ENCODE results near the gene TAS1R3. TPM values are rescaled to one million over a fixed set of nuclear protein-coding genes. Genes with fewer than 3 reads are reported as not detected.

The TAS1R3 gene
- total and polyA plus RNA-seq, 2 of the 4 experiments (the other 2 are of a cell fraction), result under 0.01 to 0.05 TPM

DNA sequence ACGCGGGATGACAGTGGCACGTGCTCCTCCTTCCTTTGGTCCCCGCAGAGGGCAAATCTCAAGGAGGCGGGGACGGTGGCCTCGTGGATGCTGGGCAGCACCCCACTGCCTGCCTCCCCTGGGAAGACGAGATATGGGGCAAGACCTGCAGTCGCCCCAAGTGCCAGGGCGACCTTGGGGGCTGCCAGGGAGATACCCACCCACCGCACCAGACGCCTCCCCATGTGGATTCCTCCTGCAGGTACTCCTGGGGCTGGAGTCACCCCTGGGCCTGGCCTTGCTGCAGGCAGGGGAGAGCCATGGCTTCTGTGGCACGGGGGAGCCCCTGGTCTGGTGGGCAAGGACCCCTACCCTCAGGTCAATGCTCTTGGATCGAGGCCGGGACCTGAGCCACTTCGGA is 49.8 kb downstream of the TAS1R3 start:
- Histone ChIP-seq H3K4me1 (ENCODE audit: control insufficient read depth, insufficient read depth, low read length) (peaks cover 2% of the 10 kb centered on the region; the same call in 1 of the 2 replicates), H4K20me1 (ENCODE audit: insufficient read depth, low read length) (peaks cover 11% of the 10 kb centered on the region), H3K4me2 (ENCODE audit: low read depth, low read length) (no peak overlapping the region), H3K79me1 (ENCODE audit: low read depth in 1 of 2, low read length in 2 of 2) (peaks cover 7 to 32% of the 10 kb centered on the region in 2 experiments), H3K56ac (ENCODE audit: extremely low read depth, insufficient read depth, low read length) (no peak overlapping the region), H2BK5ac (ENCODE audit: low read depth, low read length, poor library complexity, severe bottlenecking) (no peak overlapping the region), H4K8ac (ENCODE audit: low read depth in 2 of 2, low read length in 2 of 2) (no peak overlapping the region), H3K23ac (ENCODE audit: low read depth, low read length) (no peak overlapping the region), H2AFZ (replicated peaks; ENCODE audit: low read length, poor library complexity) (no peak overlapping the region), H3K9ac (ENCODE audit: low read depth, low read length) (no peak overlapping the region), H2BK15ac (ENCODE audit: low read depth, low read length) (no peak overlapping the region), H3K36me3 (ENCODE audit: control insufficient read depth, insufficient read depth, low read length) (peaks cover 14% of the 10 kb centered on the region), H2BK20ac (ENCODE audit: low read depth, low read length) (no peak overlapping the region), H4K5ac (ENCODE audit: low read depth, low read length) (no peak overlapping the region), H2BK120ac (ENCODE audit: low read depth, low read length) (no peak overlapping the region), H3K4ac (ENCODE audit: low read depth, low read length) (no peak overlapping the region), H2AK9ac (replicated peaks; ENCODE audit: low read depth, low read length, poor library complexity) (no peak overlapping the region), H4K91ac (ENCODE audit: insufficient read depth, low read depth, low read length) (no peak overlapping the region), H3K14ac (replicated peaks; ENCODE audit: low read depth, low read length) (no peak overlapping the region), H3K9me1 (ENCODE audit: insufficient read depth, low read length) (peaks cover 4% of the 10 kb centered on the region; the same call in 1 of the 2 replicates), H3K27me3 (ENCODE audit: control insufficient read depth, insufficient read depth, low read length) (no peaks in the 10 kb centered on the region), H3K9me3 (ENCODE audit: control insufficient read depth, insufficient read depth, low read length) (no peaks in the 10 kb centered on the region), H3K27ac (ENCODE audit: insufficient read depth, low read length) (no peak overlapping the region), H3K18ac (ENCODE audit: low read depth, low read length) (no peak overlapping the region), H2AK5ac (ENCODE audit: low read depth, low read length) (no peak overlapping the region), H3K4me3 (ENCODE audit: insufficient read depth, low read depth, low read length) (no peak overlapping the region)
- POLR2A ChIA-PET (ENCODE audit: unreplicated experiment), result no interaction called here
- ATAC-seq (ENCODE audit: low read depth) (no peak), DNase-seq (no peak)
- CTCF ChIA-PET, result no interaction called here
- no TSS peak for BruUV-seq (replicated peaks)
- intact Hi-C loops (cut with micrococcal nuclease) (no loop called here), in situ Hi-C loops (cut with MboI; ENCODE audit: low sequenced_read_pairs) (no loop called here), dilution Hi-C loops (cut with HindIII; ENCODE audit: low sequenced_read_pairs, unreplicated experiment) (no loop called here)
- TF ChIP-seq MXI1 (IDR thresholded peaks at IDR 0.05; ENCODE audit: borderline replicate concordance, low read depth, low read length), result no peak
- TF ChIP-seq MAZ (IDR thresholded peaks at IDR 0.05; ENCODE audit: borderline replicate concordance, low read depth, low read length), result no peak
- no peak for TF ChIP-seq BHLHE40 (IDR thresholded peaks at IDR 0.05; ENCODE audit: low read depth, low read length)
- TF ChIP-seq MAFK (IDR thresholded peaks at IDR 0.05; ENCODE audit: low read depth, low read length), result no peak
- no peak for TF ChIP-seq NFE2L2 (IDR thresholded peaks at IDR 0.05; ENCODE audit: low read depth, low read length)
- no peak for TF ChIP-seq SMC3 (IDR thresholded peaks at IDR 0.05; ENCODE audit: low read depth, low read length)
- TF ChIP-seq, protein P1, sequence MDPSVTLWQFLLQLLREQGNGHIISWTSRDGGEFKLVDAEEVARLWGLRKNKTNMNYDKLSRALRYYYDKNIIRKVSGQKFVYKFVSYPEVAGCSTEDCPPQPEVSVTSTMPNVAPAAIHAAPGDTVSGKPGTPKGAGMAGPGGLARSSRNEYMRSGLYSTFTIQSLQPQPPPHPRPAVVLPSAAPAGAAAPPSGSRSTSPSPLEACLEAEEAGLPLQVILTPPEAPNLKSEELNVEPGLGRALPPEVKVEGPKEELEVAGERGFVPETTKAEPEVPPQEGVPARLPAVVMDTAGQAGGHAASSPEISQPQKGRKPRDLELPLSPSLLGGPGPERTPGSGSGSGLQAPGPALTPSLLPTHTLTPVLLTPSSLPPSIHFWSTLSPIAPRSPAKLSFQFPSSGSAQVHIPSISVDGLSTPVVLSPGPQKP (IDR thresholded peaks at IDR 0.05; ENCODE audit: borderline replicate concordance, low read depth, low read length), result no peak
- WGBS, 2 experiments (ENCODE audit: extremely low coverage in 2 of 2, insufficient read length in 1 of 2), result 95% methylated on average over 8 of the region's 16 CpGs; no CpG with 5 or more reads in 1 of the 2 experiments
